B cell (primary cell): ENCODE measurements around the gene CYP26B1. TPM values are rescaled to one million over a fixed set of nuclear protein-coding genes. Genes with fewer than 3 reads are reported as not detected.

Experiments used
- ATAC-seq: fragments of 200-7000 bp; cut with Tn5 transposase; one replicate; pipeline ENCODE4 v1.10.0; 2021; ENCODE audit warnings: low read depth, mild to moderate bottlenecking, moderate number of reproducible peaks, moderate library complexity
- CTCF ChIA-PET: fragments of 350-600 bp; sonication (Branson Sonifier 250); formaldehyde crosslinking; loops from one replicate; lab custom pipeline; 2021; ENCODE audit warnings: antibody characterized with exemption, inconsistent platforms; lab: Charles Lee
- POLR2A ChIA-PET: fragments of 350-600 bp; sonication (Branson Sonifier 250); formaldehyde crosslinking; loops from one replicate; lab custom pipeline; 2021; ENCODE audit warnings: antibody characterized with exemption; lab: Charles Lee
- DNase-seq: peaks from one replicate; pipeline ENCODE4 v3.0.0; 2013
- H2AFZ ChIP-seq: 2 replicates; pipeline ENCODE4 v1.6.1; 2012; ENCODE audit warnings: mild to moderate bottlenecking, low read depth, low read length; ENCODE audit not compliant: insufficient read depth, poor library complexity, severe bottlenecking
- H3K27ac ChIP-seq, 2 donors: 1 replicate in 1 of 2; 2 replicates in 1 of 2; pipeline ENCODE4 v1.5.1; 2012 to 2013; ENCODE audit warnings: low read length in 2 of 2, mild to moderate bottlenecking in 2 of 2, moderate library complexity in 1 of 2
- H3K27me3 ChIP-seq, 4 experiments: fragments of 200-600 bp in 1 of 4; sonication (generic) in 1 of 4; replicated peaks in 1 of 4; 1 replicate in 2 of 4; 2 replicates in 2 of 4; pipeline versions ENCODE4 v1.6.1 to v1.7.0; 2013 to 2016; ENCODE audit warnings: low read length in 3 of 4, mild to moderate bottlenecking in 2 of 4, mixed read lengths in 1 of 4, moderate library complexity in 1 of 4; ENCODE audit not compliant: insufficient read depth in 4 of 4, control insufficient read depth in 3 of 4; ENCODE audit errors: control extremely low read depth in 1 of 4
- H3K36me3 ChIP-seq, 2 experiments: replicated peaks in 1 of 2; 1 replicate in 1 of 2; 2 replicates in 1 of 2; pipeline versions ENCODE4 v1.6.1 to v1.7.1; 2013; ENCODE audit warnings: low read length in 1 of 2; ENCODE audit not compliant: insufficient read depth in 2 of 2, control insufficient read depth in 1 of 2; ENCODE audit errors: control extremely low read depth in 1 of 2, extremely low read depth in 1 of 2
- H3K4me1 ChIP-seq, 2 donors: fragments of 200-600 bp in 1 of 2; sonication (generic) in 1 of 2; 1 replicate in 1 of 2; 2 replicates in 1 of 2; pipeline versions ENCODE4 v1.5.1 to v1.6.1; 2013 to 2017; ENCODE audit warnings: low read length in 2 of 2; ENCODE audit not compliant: control insufficient read depth in 2 of 2, insufficient read depth in 2 of 2
- H3K4me2 ChIP-seq: replicated peaks from 2 replicates; pipeline ENCODE3; 2012; ENCODE audit warnings: mild to moderate bottlenecking, low read depth, low read length; ENCODE audit not compliant: poor library complexity, severe bottlenecking
- H3K4me3 ChIP-seq, 5 experiments: fragments of 200-600 bp in 1 of 5; sonication (generic) in 1 of 5; 1 replicate in 3 of 5; 2 replicates in 2 of 5; pipeline versions ENCODE4 v1.5.1 to v1.7.0; 2011 to 2016; ENCODE audit warnings: low read length in 4 of 5, mild to moderate bottlenecking in 4 of 5, low read depth in 2 of 5, control low read depth in 1 of 5, moderate library complexity in 1 of 5; ENCODE audit not compliant: insufficient read depth in 1 of 5; ENCODE audit errors: control extremely low read depth in 1 of 5, extremely low read depth in 1 of 5
- H3K79me2 ChIP-seq: fragments of 200-600 bp; sonication (generic); one replicate; pipeline ENCODE4 v1.6.0; 2016; ENCODE audit warnings: low read length; ENCODE audit not compliant: control insufficient read depth, insufficient read depth
- H3K9ac ChIP-seq: fragments of 200-600 bp; sonication (generic); 2 replicates; pipeline ENCODE4 v1.6.1; 2017; ENCODE audit warnings: mild to moderate bottlenecking, low read length, moderate library complexity
- H3K9me3 ChIP-seq, 3 donors: one replicate each; pipeline versions ENCODE4 v1.6.1 to v1.7.1; 2013; ENCODE audit warnings: low read length in 2 of 3; ENCODE audit not compliant: control insufficient read depth in 2 of 3, insufficient read depth in 1 of 3; ENCODE audit errors: control extremely low read depth in 1 of 3
- H4K20me1 ChIP-seq: 2 replicates; pipeline ENCODE4 v1.6.0; 2012; ENCODE audit warnings: mild to moderate bottlenecking, low read length; ENCODE audit not compliant: insufficient read depth, control insufficient read depth, poor library complexity, severe bottlenecking
- H3K27ac Mint-ChIP-seq: one replicate; pipeline ENCODE4 v1.8.0; 2021; ENCODE audit warnings: mixed read lengths
- H3K27me3 Mint-ChIP-seq: one replicate; pipeline ENCODE4 v1.8.0; 2021; ENCODE audit warnings: mixed read lengths
- H3K4me1 Mint-ChIP-seq: one replicate; pipeline ENCODE4 v1.8.0; 2021; ENCODE audit warnings: mixed read lengths
- H3K4me3 Mint-ChIP-seq: one replicate; pipeline ENCODE4 v1.8.0; 2021; ENCODE audit warnings: mixed read lengths
- H3K9me3 Mint-ChIP-seq: one replicate; pipeline ENCODE4 v1.8.0; 2022; ENCODE audit warnings: mixed read lengths; ENCODE audit not compliant: insufficient read depth
- CTCF ChIP-seq: fragments of 200-600 bp; IDR thresholded peaks from one replicate; pipeline ENCODE4 v1.8.0; 2022; ENCODE audit warnings: antibody characterized with exemption, mild to moderate bottlenecking
- EZH2 ChIP-seq: IDR thresholded peaks from 2 replicates; pipeline ENCODE4 v1.6.1; 2012; ENCODE audit warnings: borderline replicate concordance, low read depth, mild to moderate bottlenecking, moderate library complexity, low read length; ENCODE audit not compliant: insufficient read depth, poor library complexity, severe bottlenecking
- WGBS: methylation state at CpG from one replicate; pipeline ENCODE4 v1.1.5; 2013; ENCODE audit warnings: missing lambda C conversion rate; ENCODE audit not compliant: insufficient coverage; 5-methylcytosine and 5-hydroxymethylcytosine counted together
- intact Hi-C: fragments of 100-400 bp; cut with micrococcal nuclease; formaldehyde crosslinking; loops from one replicate; pipeline ENCODE4 v1.10.0; 2022
- polyA plus RNA-seq: library from polyadenylated mRNA; depleted of rRNA; stranded (reverse); fragments of >200 nt; gene quantifications from 2 replicates; pipeline ENCODE4 v1.2.3, GENCODE V29; 2012
- total RNA-seq, 2 donors: library from RNA; stranded (reverse); fragments of 120-200 nt in 1 of 2; gene quantifications; 1 replicate in 1 of 2; 2 replicates in 1 of 2; pipeline versions ENCODE4 v1.2.3 to v1.2.4, GENCODE V29; 2013 to 2022

The CYP26B1 gene
- total and polyA plus RNA-seq, 2 donors (not counting 1 experiment from before 2014, with no cell fraction given), result not detected

GRCh38 chr2:72114693-72115051, 33.0 kb downstream of the CYP26B1 start:
- H3K4me3 ChIP-seq, result no peak overlapping the region
- no peak overlapping the region for H3K4me2 ChIP-seq
- no peak for DNase-seq
- H3K4me1 ChIP-seq, result no peaks in the 10 kb centered on the region
- Mint-ChIP-seq H3K27me3 (peaks cover under 1% of the 10 kb centered on the region), H3K4me3 (no peak overlapping the region), H3K4me1 (no peaks in the 10 kb centered on the region), H3K27ac (no peak overlapping the region), H3K9me3 (no peaks in the 10 kb centered on the region)
- no peak overlapping the region for H3K27ac ChIP-seq
- no peak overlapping the region for H3K9ac ChIP-seq
- no peaks in the 10 kb centered on the region for H3K36me3 ChIP-seq
- H3K79me2 ChIP-seq, result no peaks in the 10 kb centered on the region
- 95% methylated on average over 7 of the region's 11 CpGs for WGBS
- ChIA-PET POLR2A (no interaction called here), CTCF (no interaction called here)
- intact Hi-C loops, result no loop called here
- TF ChIP-seq EZH2 (no peak), CTCF (no peak)
- peaks cover 0 to 6% (median 0%) of the 10 kb centered on the region in 3 donors for H3K9me3 ChIP-seq
- no peaks in the 10 kb centered on the region for H4K20me1 ChIP-seq
- no peak for ATAC-seq
- no peak overlapping the region for H2AFZ ChIP-seq
- peaks cover 0 to 4% (median 0%) of the 10 kb centered on the region in 4 experiments for H3K27me3 ChIP-seq

DNA sequence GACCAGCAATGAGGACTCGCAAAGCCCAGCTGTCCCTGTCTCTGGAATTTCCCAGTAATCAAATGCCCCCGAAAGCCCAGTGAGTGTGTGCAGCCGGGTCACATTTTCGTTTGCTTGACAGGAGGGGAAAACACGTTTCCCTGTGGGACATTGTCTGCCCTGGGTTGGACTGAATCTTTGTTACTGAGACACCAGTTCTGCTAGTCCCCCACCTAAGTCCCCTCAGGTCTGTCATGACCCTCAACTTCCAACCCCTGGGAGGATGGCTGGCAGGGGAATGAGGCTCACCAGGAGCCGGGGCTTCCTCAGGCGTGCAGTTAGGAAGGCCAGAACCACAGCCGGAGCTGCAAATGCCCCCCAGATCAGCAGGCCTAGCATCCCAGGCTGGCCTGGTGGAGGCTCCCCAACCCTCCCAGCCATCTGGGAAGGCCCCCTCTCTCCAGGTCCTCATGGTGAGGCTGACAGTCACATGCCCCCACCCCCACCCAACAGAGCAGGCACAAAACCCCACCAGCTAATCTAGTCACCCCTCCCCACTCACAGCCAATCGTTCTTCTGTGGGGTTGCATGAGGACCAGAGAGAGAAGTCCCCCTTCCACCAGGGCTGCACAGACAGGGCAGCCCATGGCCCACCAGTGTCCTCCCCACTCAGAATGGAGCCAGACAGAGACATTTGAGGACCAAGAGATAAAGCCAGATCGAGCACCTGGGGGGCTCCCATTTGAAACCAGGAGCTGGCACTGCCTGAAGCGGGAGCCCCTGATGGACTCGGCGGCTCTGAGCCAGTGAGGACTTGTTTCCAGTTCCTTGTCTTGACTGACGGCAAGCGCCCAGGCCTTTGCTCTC, 33.6 kb downstream of the CYP26B1 start:
- DNase-seq (no peak), ATAC-seq (no peak)
- peaks cover 2% of the 10 kb centered on the region for H3K27me3 Mint-ChIP-seq
- intact Hi-C loops, result no loop called here
- ChIA-PET POLR2A (no interaction called here), CTCF (no interaction called here)
- no peaks in the 10 kb centered on the region for H3K36me3 ChIP-seq
- no peak overlapping the region for H3K9ac ChIP-seq
- H3K79me2 ChIP-seq, result no peaks in the 10 kb centered on the region
- H3K4me3 Mint-ChIP-seq, result no peak overlapping the region
- TF ChIP-seq EZH2, result no peak
- no peak for TF ChIP-seq CTCF
- H4K20me1 ChIP-seq, result no peaks in the 10 kb centered on the region
- no peak overlapping the region for H3K27ac ChIP-seq
- no peaks in the 10 kb centered on the region for H3K4me1 ChIP-seq
- no peaks in the 10 kb centered on the region for H3K4me1 Mint-ChIP-seq
- no peak overlapping the region for H2AFZ ChIP-seq
- no peak overlapping the region for H3K27ac Mint-ChIP-seq
- WGBS, result 90% methylated on average over 14 of the region's 15 CpGs
- H3K4me2 ChIP-seq, result no peak overlapping the region
- peaks cover 0 to 4% (median 0%) of the 10 kb centered on the region in 4 experiments for H3K27me3 ChIP-seq
- peaks cover 0 to 6% (median 0%) of the 10 kb centered on the region in 3 donors for H3K9me3 ChIP-seq
- H3K9me3 Mint-ChIP-seq, result no peaks in the 10 kb centered on the region
- H3K4me3 ChIP-seq, result no peak overlapping the region
